Measurements from ENCODE around the gene NFKBIE. TPM values are rescaled to one million over a fixed set of nuclear protein-coding genes. Genes with fewer than 3 reads are reported as not detected.

The NFKBIE gene
- total RNA-seq, 1 experiment from 2014 or later = 24.9 TPM

DNA sequence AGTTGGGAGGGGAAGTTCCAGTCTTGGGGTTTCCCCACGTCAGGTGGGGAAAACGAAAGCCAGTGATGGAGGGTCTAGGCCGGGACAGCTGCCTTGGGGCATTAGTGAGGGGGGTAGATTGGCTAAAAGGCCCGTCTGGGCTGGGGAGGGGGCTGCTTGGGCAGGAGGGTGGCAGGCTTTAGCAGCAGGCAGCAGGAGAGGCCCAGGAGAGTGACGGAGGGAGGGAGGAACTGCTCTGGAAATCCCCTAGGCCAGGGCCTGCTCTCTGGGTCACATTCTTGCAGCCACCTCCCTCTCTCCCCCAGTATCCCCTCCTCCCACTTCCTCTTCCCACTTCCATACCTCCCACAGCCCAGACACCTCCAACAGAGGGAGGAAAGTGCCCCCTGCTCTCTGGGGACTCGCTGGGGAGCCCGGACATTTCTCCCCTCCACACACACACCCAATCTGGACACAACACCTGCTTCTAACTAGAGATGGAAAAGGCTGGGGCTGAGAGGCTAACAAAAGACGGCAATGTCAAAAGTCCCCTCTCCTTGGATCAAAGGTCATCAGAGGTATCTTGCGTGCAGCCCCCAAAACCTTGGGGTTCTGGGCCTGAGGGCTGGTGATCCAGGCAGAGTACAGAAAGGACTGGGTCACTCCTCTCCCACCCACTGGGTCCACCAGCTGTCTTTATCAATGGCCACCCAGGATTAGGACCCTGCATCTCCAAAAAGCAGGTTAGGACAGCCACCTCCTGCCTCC, 1.8 kb downstream of the NFKBIE start:
- intact Hi-C loops (cut with micrococcal nuclease; ENCODE audit: unreplicated experiment) (no loop called here), in situ Hi-C loops (cut with HindIII; ENCODE audit: low pct_unique_long_range_greater_than_20kb, low sequenced_read_pairs) (no loop called here)
- peak overlapping the region; percentile 86 for H3K4me3 ChIP-seq (ENCODE audit: low read depth in 2 of 2, low read length in 2 of 2)
- DNase-seq (ENCODE audit: low read depth, low spot score) = no peak
- ChIA-PET CTCF (no interaction called here), POLR2A (no interaction called here)
- TF ChIP-seq TCF7L2 (IDR thresholded peaks at IDR 0.05; ENCODE audit: low read depth, low read length) (no peak), CTCF (IDR thresholded peaks at IDR 0.05) (no peak), SIN3A (IDR thresholded peaks at IDR 0.05; ENCODE audit: borderline replicate concordance, insufficient read depth, low read depth, low read length) (no peak)
- H3K27ac ChIP-seq (ENCODE audit: low read length) = peak overlapping the region; percentile 73
- peaks cover 23% of the 10 kb centered on the region for H3K4me1 ChIP-seq (ENCODE audit: control insufficient read depth, insufficient read depth, low read length)
- peak; percentile 33 for ATAC-seq
- no peaks in the 10 kb centered on the region; the same call in 1 of the 2 replicates for H3K27me3 ChIP-seq (ENCODE audit: control insufficient read depth, insufficient read depth, low read length)
- no peaks in the 10 kb centered on the region for H3K9me3 ChIP-seq (ENCODE audit: control insufficient read depth, insufficient read depth, low read depth, low read length)
- no TSS peak for BruUV-seq (replicated peaks)
- H3K36me3 ChIP-seq (ENCODE audit: control insufficient read depth, insufficient read depth, low read length) = peaks cover 2% of the 10 kb centered on the region

DNA sequence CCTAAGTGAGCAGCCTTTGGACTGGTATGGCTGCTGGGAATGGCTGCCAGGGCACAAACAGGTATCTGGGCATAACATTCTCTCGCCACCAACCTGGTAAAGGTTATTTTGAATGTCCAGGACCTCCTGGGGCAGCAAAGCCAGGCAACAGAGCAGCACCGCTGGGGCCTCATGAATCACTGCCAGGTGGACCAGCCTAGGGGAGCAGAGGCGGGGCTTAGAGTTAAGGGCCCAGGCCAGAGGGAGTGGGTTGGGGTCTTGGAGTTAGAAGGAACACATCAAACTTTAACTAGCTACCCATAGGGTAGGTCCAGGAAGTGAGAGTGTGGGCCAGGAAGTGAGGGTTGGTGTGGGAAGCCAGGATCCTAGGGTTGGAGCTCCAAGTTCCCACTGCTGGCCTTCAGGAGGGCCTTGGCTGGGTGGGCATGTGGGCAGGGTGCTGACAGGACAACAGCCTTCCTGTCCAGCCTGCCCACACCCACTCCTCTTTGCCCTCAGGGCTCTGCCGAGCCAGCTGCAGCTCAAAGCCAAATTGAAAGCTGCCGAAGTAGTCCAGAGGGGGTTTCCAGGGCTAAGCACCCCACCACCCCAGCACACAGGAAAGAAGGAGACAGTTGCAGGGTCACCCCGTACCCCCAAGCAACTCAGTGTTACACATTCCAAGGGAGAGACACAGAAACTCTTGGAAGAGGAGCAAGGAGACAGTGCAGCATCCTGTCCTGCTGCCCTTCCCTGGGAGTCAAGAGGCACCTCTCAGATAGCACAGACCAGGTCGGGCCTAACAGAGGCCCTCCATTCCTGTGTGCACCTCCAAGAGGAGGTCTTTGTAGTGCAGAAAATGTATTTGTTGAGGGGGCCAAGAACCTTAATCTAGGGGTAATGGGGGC, 2.6 kb downstream of the NFKBIE start:
- CTCF ChIA-PET = no interaction called here
- Histone ChIP-seq H3K27me3 (ENCODE audit: control insufficient read depth, insufficient read depth, low read length) (no peaks in the 10 kb centered on the region), H3K9me3 (ENCODE audit: control insufficient read depth, insufficient read depth, low read depth, low read length) (no peaks in the 10 kb centered on the region), H3K27ac (ENCODE audit: low read length) (peak overlapping the region; percentile 73), H3K4me1 (ENCODE audit: control insufficient read depth, insufficient read depth, low read length) (peaks cover 30% of the 10 kb centered on the region), H3K36me3 (ENCODE audit: control insufficient read depth, insufficient read depth, low read length) (peaks cover 2% of the 10 kb centered on the region), H3K4me3 (ENCODE audit: low read depth in 2 of 2, low read length in 2 of 2) (peak overlapping the region; percentile 86)
- ATAC-seq (no peak), DNase-seq (ENCODE audit: low read depth, low spot score) (no peak)
- in situ Hi-C loops (cut with HindIII; ENCODE audit: low pct_unique_long_range_greater_than_20kb, low sequenced_read_pairs) (no loop called here), intact Hi-C loops (cut with micrococcal nuclease; ENCODE audit: unreplicated experiment) (no loop called here)
- POLR2A ChIA-PET = no interaction called here
- TF ChIP-seq REST (IDR thresholded peaks at IDR 0.05; ENCODE audit: insufficient read depth in 1 of 2, low read depth in 2 of 2, low read length in 1 of 2) = no peak
- TF ChIP-seq CTCF (IDR thresholded peaks at IDR 0.05) = no peak
- no peak for TF ChIP-seq TCF7L2 (IDR thresholded peaks at IDR 0.05; ENCODE audit: low read depth, low read length)
- no peak for TF ChIP-seq SIN3A (IDR thresholded peaks at IDR 0.05; ENCODE audit: borderline replicate concordance, insufficient read depth, low read depth, low read length)
- no peak for TF ChIP-seq POLR2AphosphoS5 (IDR thresholded peaks at IDR 0.05; ENCODE audit: low read depth, low read length)
- no TSS peak for BruUV-seq (replicated peaks)

Data from Panc1 (cell line).